Astrocyte (in vitro differentiated cells and primary cell): ENCODE results near the gene C1orf116. TPM values are rescaled to one million over a fixed set of nuclear protein-coding genes. Genes with fewer than 3 reads are reported as not detected.

ENCODE experiments used
- DNase-seq: peaks from one replicate; pipeline ENCODE4 v3.0.0-alpha.2; 2010; ENCODE audit warnings: low read depth
- FAIRE-seq: peaks from 2 replicates; lab custom pipeline; 2011; peaks lifted over from hg19 to GRCh38; lab: Jason Lieb, UNC
- H2AFZ ChIP-seq: 2 replicates; pipeline ENCODE4 v1.6.0; 2012; ENCODE audit warnings: low read depth, low read length, inconsistent platforms
- H3K27ac ChIP-seq: 2 replicates; pipeline ENCODE4 v1.5.1; 2011; ENCODE audit warnings: low read depth, low read length, inconsistent platforms
- H3K27me3 ChIP-seq: 2 replicates; pipeline ENCODE4 v1.6.0; 2011; ENCODE audit warnings: low read length, inconsistent platforms; ENCODE audit not compliant: insufficient read depth
- H3K36me3 ChIP-seq: 2 replicates; pipeline ENCODE4 v1.5.1; 2011; ENCODE audit warnings: low read length, inconsistent platforms; ENCODE audit not compliant: insufficient read depth
- H3K4me1 ChIP-seq: 2 replicates; pipeline ENCODE4 v1.5.1; 2011; ENCODE audit warnings: low read length, inconsistent platforms; ENCODE audit not compliant: insufficient read depth
- H3K4me2 ChIP-seq: 2 replicates; pipeline ENCODE4 v1.6.0; 2012; ENCODE audit warnings: low read length, inconsistent platforms
- H3K4me3 ChIP-seq: 2 replicates; pipeline ENCODE4 v1.5.1; 2011; ENCODE audit warnings: low read depth, mild to moderate bottlenecking, low read length, inconsistent platforms; ENCODE audit not compliant: insufficient read depth
- H3K79me2 ChIP-seq: 2 replicates; pipeline ENCODE4 v1.6.0; 2012; ENCODE audit warnings: mild to moderate bottlenecking, low read length, inconsistent platforms; ENCODE audit not compliant: insufficient read depth
- H3K9ac ChIP-seq: 2 replicates; pipeline ENCODE4 v1.6.0; 2012; ENCODE audit warnings: mild to moderate bottlenecking, low read length, inconsistent platforms
- H3K9me3 ChIP-seq: 2 replicates; pipeline ENCODE4 v1.5.1; 2012; ENCODE audit warnings: low read depth, mild to moderate bottlenecking, low read length, inconsistent platforms; ENCODE audit not compliant: insufficient read depth
- H4K20me1 ChIP-seq: 2 replicates; pipeline ENCODE4 v1.6.0; 2012; ENCODE audit warnings: low read length, inconsistent platforms; ENCODE audit not compliant: insufficient read depth
- H3K27ac Mint-ChIP-seq: one replicate; pipeline ENCODE4 v1.8.0; 2021; ENCODE audit warnings: mild to moderate bottlenecking, mixed read lengths; ENCODE audit not compliant: unreplicated experiment
- H3K27me3 Mint-ChIP-seq: one replicate; pipeline ENCODE4 v1.8.0; 2021; ENCODE audit warnings: low read depth, mixed read lengths; ENCODE audit not compliant: unreplicated experiment
- H3K36me3 Mint-ChIP-seq: one replicate; pipeline ENCODE4 v1.8.0; 2021; ENCODE audit warnings: low read depth, mixed read lengths; ENCODE audit not compliant: unreplicated experiment
- H3K4me1 Mint-ChIP-seq: one replicate; pipeline ENCODE4 v1.8.0; 2021; ENCODE audit warnings: low read depth, mixed read lengths; ENCODE audit not compliant: unreplicated experiment
- H3K4me3 Mint-ChIP-seq: one replicate; pipeline ENCODE4 v1.8.0; 2021; ENCODE audit warnings: mild to moderate bottlenecking, moderate library complexity, mixed read lengths; ENCODE audit not compliant: unreplicated experiment
- H3K9me3 Mint-ChIP-seq: one replicate; pipeline ENCODE4 v1.8.0; 2021; ENCODE audit warnings: mild to moderate bottlenecking, mixed read lengths; ENCODE audit not compliant: unreplicated experiment
- CTCF ChIP-seq: IDR thresholded peaks from 2 replicates; pipeline ENCODE4 v1.5.1; 2011; ENCODE audit warnings: low read depth, mild to moderate bottlenecking, inconsistent platforms, low read length, moderate library complexity; ENCODE audit not compliant: insufficient read depth
- EZH2 ChIP-seq: IDR thresholded peaks from 2 replicates; pipeline ENCODE4 v1.6.1; 2012; ENCODE audit warnings: mild to moderate bottlenecking, low read length, inconsistent platforms; ENCODE audit not compliant: insufficient read depth
- total RNA-seq: library from RNA; stranded (reverse); gene quantifications from 2 replicates; pipeline ENCODE4 v1.2.1, GENCODE V29; 2021

C1orf116 gene
- total RNA-seq, 1 donor from 2014 or later, result 0.86 TPM

- TF ChIP-seq CTCF (no peak), EZH2 (no peak)
- Histone ChIP-seq H4K20me1 (no peaks in the 10 kb centered on the region), H3K4me1 (peaks cover 9% of the 10 kb centered on the region), H3K4me3 (no peak overlapping the region), H3K27me3 (no peaks in the 10 kb centered on the region), H2AFZ (no peak overlapping the region), H3K9ac (no peak overlapping the region), H3K79me2 (no peaks in the 10 kb centered on the region), H3K9me3 (peaks cover 4% of the 10 kb centered on the region), H3K4me2 (no peak overlapping the region), H3K27ac (no peak overlapping the region), H3K36me3 (no peaks in the 10 kb centered on the region)
- peaks cover 5% of the 10 kb centered on the region for H3K27me3 Mint-ChIP-seq
- H3K27ac Mint-ChIP-seq, result no peak overlapping the region
- H3K4me1 Mint-ChIP-seq, result peaks cover 10% of the 10 kb centered on the region
- DNase-seq (no peak), FAIRE-seq (no peak)
- H3K9me3 Mint-ChIP-seq, result peaks cover 13% of the 10 kb centered on the region
- no peaks in the 10 kb centered on the region for H3K36me3 Mint-ChIP-seq
- no peak overlapping the region for H3K4me3 Mint-ChIP-seq
Observed at GRCh38 chr1:207010726-207011125, 21.8 kb downstream of the C1orf116 start.

- peaks cover 13% of the 10 kb centered on the region for H3K4me1 Mint-ChIP-seq
- TF ChIP-seq CTCF (no peak), EZH2 (no peak)
- no peaks in the 10 kb centered on the region for H3K36me3 Mint-ChIP-seq
- peaks cover 5% of the 10 kb centered on the region for H3K27me3 Mint-ChIP-seq
- H3K27ac Mint-ChIP-seq, result no peak overlapping the region
- Histone ChIP-seq H3K4me3 (no peak overlapping the region), H3K9ac (no peak overlapping the region), H3K9me3 (peaks cover 4% of the 10 kb centered on the region), H3K4me2 (no peak overlapping the region), H2AFZ (no peak overlapping the region), H3K36me3 (no peaks in the 10 kb centered on the region), H3K27me3 (no peaks in the 10 kb centered on the region), H3K4me1 (peaks cover 9% of the 10 kb centered on the region), H3K27ac (no peak overlapping the region), H3K79me2 (no peaks in the 10 kb centered on the region), H4K20me1 (no peaks in the 10 kb centered on the region)
- no peak overlapping the region for H3K4me3 Mint-ChIP-seq
- peaks cover 13% of the 10 kb centered on the region for H3K9me3 Mint-ChIP-seq
- no peak for DNase-seq
- FAIRE-seq, result no peak
Observed at GRCh38 chr1:207009945-207010344, 22.6 kb downstream of the C1orf116 start.

- Histone ChIP-seq H3K36me3 (no peaks in the 10 kb centered on the region), H3K79me2 (no peaks in the 10 kb centered on the region), H3K4me1 (peaks cover 9% of the 10 kb centered on the region), H3K27me3 (no peaks in the 10 kb centered on the region), H3K9ac (no peak overlapping the region), H3K27ac (no peak overlapping the region), H3K4me3 (no peak overlapping the region), H3K4me2 (no peak overlapping the region), H2AFZ (no peak overlapping the region), H3K9me3 (peaks cover 4% of the 10 kb centered on the region), H4K20me1 (no peaks in the 10 kb centered on the region)
- Mint-ChIP-seq H3K27me3 (peaks cover 5% of the 10 kb centered on the region), H3K27ac (no peak overlapping the region), H3K9me3 (peaks cover 13% of the 10 kb centered on the region), H3K4me1 (peaks cover 16% of the 10 kb centered on the region), H3K4me3 (no peak overlapping the region), H3K36me3 (no peaks in the 10 kb centered on the region)
- FAIRE-seq, result no peak
- DNase-seq, result no peak
- TF ChIP-seq EZH2 (no peak), CTCF (no peak)
Observed at GRCh38 chr1:207009182-207009850, 23.2 kb downstream of the C1orf116 start.
